ENCODE measurements around the gene ARID1A.

DNA sequence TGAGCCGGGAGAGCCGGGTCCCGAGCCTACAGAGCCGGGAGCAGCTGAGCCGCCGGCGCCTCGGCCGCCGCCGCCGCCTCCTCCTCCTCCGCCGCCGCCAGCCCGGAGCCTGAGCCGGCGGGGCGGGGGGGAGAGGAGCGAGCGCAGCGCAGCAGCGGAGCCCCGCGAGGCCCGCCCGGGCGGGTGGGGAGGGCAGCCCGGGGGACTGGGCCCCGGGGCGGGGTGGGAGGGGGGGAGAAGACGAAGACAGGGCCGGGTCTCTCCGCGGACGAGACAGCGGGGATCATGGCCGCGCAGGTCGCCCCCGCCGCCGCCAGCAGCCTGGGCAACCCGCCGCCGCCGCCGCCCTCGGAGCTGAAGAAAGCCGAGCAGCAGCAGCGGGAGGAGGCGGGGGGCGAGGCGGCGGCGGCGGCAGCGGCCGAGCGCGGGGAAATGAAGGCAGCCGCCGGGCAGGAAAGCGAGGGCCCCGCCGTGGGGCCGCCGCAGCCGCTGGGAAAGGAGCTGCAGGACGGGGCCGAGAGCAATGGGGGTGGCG is 371 bp downstream of the ARID1A start:
- TF ChIP-seq, protein P1, sequence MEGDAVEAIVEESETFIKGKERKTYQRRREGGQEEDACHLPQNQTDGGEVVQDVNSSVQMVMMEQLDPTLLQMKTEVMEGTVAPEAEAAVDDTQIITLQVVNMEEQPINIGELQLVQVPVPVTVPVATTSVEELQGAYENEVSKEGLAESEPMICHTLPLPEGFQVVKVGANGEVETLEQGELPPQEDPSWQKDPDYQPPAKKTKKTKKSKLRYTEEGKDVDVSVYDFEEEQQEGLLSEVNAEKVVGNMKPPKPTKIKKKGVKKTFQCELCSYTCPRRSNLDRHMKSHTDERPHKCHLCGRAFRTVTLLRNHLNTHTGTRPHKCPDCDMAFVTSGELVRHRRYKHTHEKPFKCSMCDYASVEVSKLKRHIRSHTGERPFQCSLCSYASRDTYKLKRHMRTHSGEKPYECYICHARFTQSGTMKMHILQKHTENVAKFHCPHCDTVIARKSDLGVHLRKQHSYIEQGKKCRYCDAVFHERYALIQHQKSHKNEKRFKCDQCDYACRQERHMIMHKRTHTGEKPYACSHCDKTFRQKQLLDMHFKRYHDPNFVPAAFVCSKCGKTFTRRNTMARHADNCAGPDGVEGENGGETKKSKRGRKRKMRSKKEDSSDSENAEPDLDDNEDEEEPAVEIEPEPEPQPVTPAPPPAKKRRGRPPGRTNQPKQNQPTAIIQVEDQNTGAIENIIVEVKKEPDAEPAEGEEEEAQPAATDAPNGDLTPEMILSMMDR (IDR thresholded peaks at IDR 0.05), result no peak
- no peak for TF ChIP-seq POLR2A (IDR thresholded peaks at IDR 0.05)

Measured in stomach (tissue), 4 donors.